Femur (tissue), 1 donor: ENCODE data around the gene PERCC1.
"Not testable (repeated sequence)": the region's sequence is repeated elsewhere in the genome, so short reads cannot be mapped to it uniquely, and the experiment has no call there.

ENCODE experiments used
- DNase-seq: peaks from one replicate; pipeline ENCODE4 v3.0.0-alpha.2; 2017

Gene PERCC1

GRCh38 chr16:1451702-1452392 lies 21.0 kb downstream of the PERCC1 start:
- no peak for DNase-seq

- no peak for DNase-seq
These were observed 21.7 kb downstream of the PERCC1 start for GRCh38 chr16:1452530-1452929.

- no peak for DNase-seq
These were observed 22.4 kb downstream of the PERCC1 start for GRCh38 chr16:1453316-1453715.

- DNase-seq: no peak
These were observed 23.7 kb downstream of the PERCC1 start for GRCh38 chr16:1454561-1454960.

- DNase-seq: no peak
These were observed 24.6 kb downstream of the PERCC1 start for GRCh38 chr16:1455190-1456171.

- DNase-seq: no peak
These were observed 26.1 kb downstream of the PERCC1 start for GRCh38 chr16:1456951-1457350.

GRCh38 chr16:1457489-1458245 lies 26.8 kb downstream of the PERCC1 start:
- no peak for DNase-seq

- DNase-seq: no peak
These were observed 27.6 kb downstream of the PERCC1 start for GRCh38 chr16:1458336-1458976.

- no peak for DNase-seq
These were observed 28.1 kb downstream of the PERCC1 start for GRCh38 chr16:1458977-1459341.

- DNase-seq: no peak
These were observed 29.1 kb downstream of the PERCC1 start for GRCh38 chr16:1459967-1460366.

GRCh38 chr16:1460602-1461138 lies 29.8 kb downstream of the PERCC1 start:
- DNase-seq: no peak

GRCh38 chr16:1461146-1461545 lies 30.3 kb downstream of the PERCC1 start:
- DNase-seq: no peak

GRCh38 chr16:1464196-1464893 lies 33.5 kb downstream of the PERCC1 start:
- no peak for DNase-seq

GRCh38 chr16:1464894-1465566 lies 34.2 kb downstream of the PERCC1 start:
- no peak for DNase-seq

- DNase-seq: no peak
These were observed 34.7 kb downstream of the PERCC1 start for GRCh38 chr16:1465567-1465915.

GRCh38 chr16:1466054-1466453 lies 35.2 kb downstream of the PERCC1 start:
- DNase-seq: no peak

GRCh38 chr16:1466968-1467521 lies 36.2 kb downstream of the PERCC1 start:
- DNase-seq: no peak

- DNase-seq: no peak
These were observed 37.5 kb downstream of the PERCC1 start for GRCh38 chr16:1468426-1468810.

- not testable (repeated sequence) for DNase-seq
These were observed 38.3 kb downstream of the PERCC1 start for GRCh38 chr16:1469141-1469540.

- no peak for DNase-seq
These were observed 38.9 kb downstream of the PERCC1 start for GRCh38 chr16:1469693-1470201.
